T-cell (primary cell): Measurements from ENCODE around the gene ITPR2. TPM values are rescaled to one million over a fixed set of nuclear protein-coding genes. Genes with fewer than 3 reads are reported as not detected.

Experiments used
- ATAC-seq, 4 experiments: fragments of 200-7000 bp in 3 of 4; fragments of 150-1000 bp in 1 of 4; cut with Tn5 transposase; replicated peaks in 1 of 4; 1 replicate in 3 of 4; 2 replicates in 1 of 4; pipeline ENCODE4 v1.10.0; 2021; ENCODE audit warnings: moderate library complexity in 3 of 4, mild to moderate bottlenecking in 2 of 4, moderate number of reproducible peaks in 1 of 4
- CTCF ChIA-PET, 2 donors: fragments of 300-600 bp; sonication (Branson Sonifier 250); formaldehyde crosslinking; loops; one replicate each; lab custom pipeline; 2022; ENCODE audit warnings: antibody characterized with exemption in 2 of 2; lab: Charles Lee
- POLR2A ChIA-PET, 2 donors: fragments of 300-600 bp; sonication (Branson Sonifier 250); formaldehyde crosslinking; loops; one replicate each; lab custom pipeline; 2022; ENCODE audit warnings: antibody characterized with exemption in 2 of 2; lab: Charles Lee
- DNase-seq, 35 experiments: peaks; one replicate each; pipeline versions ENCODE4 v3.0.0 to v3.0.0-alpha.2; 2013 to 2023
- H3K27ac ChIP-seq: one replicate; pipeline ENCODE4 v1.5.1; 2013; ENCODE audit warnings: low read length
- H3K27me3 ChIP-seq, 2 experiments: replicated peaks in 1 of 2; 1 replicate in 1 of 2; 2 replicates in 1 of 2; pipeline versions ENCODE4 v1.6.1 to v1.7.0; 2013; ENCODE audit warnings: low read length in 1 of 2, mixed read lengths in 1 of 2; ENCODE audit not compliant: control insufficient read depth in 2 of 2, insufficient read depth in 2 of 2; ENCODE audit errors: extremely low read depth in 1 of 2
- H3K36me3 ChIP-seq, 2 donors: 1 replicate in 1 of 2; 2 replicates in 1 of 2; pipeline versions ENCODE4 v1.6.1 to v1.7.0; 2013; ENCODE audit warnings: low read length in 1 of 2; ENCODE audit not compliant: control insufficient read depth in 2 of 2, insufficient read depth in 1 of 2; ENCODE audit errors: extremely low read depth in 1 of 2
- H3K4me1 ChIP-seq, 2 experiments: 1 replicate in 1 of 2; 2 replicates in 1 of 2; pipeline versions ENCODE4 v1.6.1 to v1.7.0; 2013; ENCODE audit warnings: low read length in 2 of 2, mixed read lengths in 1 of 2; ENCODE audit not compliant: insufficient read depth in 2 of 2, control insufficient read depth in 1 of 2; ENCODE audit errors: extremely low read depth in 1 of 2
- H3K4me3 ChIP-seq, 2 donors: 1 replicate in 1 of 2; 2 replicates in 1 of 2; pipeline versions ENCODE4 v1.5.1 to v1.7.0; 2013; ENCODE audit warnings: mild to moderate bottlenecking in 2 of 2, low read length in 1 of 2, moderate library complexity in 1 of 2; ENCODE audit not compliant: control insufficient read depth in 1 of 2; ENCODE audit errors: extremely low read depth in 1 of 2
- H3K9me3 ChIP-seq: 2 replicates; pipeline ENCODE4 v1.7.0; 2013
- H3K27ac Mint-ChIP-seq, 2 donors: one replicate each; pipeline ENCODE4 v1.8.0; 2020 to 2021; ENCODE audit warnings: mild to moderate bottlenecking in 2 of 2, mixed read lengths in 2 of 2
- H3K27me3 Mint-ChIP-seq, 2 donors: one replicate each; pipeline ENCODE4 v1.8.0; 2021 to 2022; ENCODE audit warnings: mixed read lengths in 2 of 2
- H3K36me3 Mint-ChIP-seq: one replicate; pipeline ENCODE4 v1.8.0; 2021; ENCODE audit warnings: mixed read lengths
- H3K4me1 Mint-ChIP-seq, 3 donors: one replicate each; pipeline ENCODE4 v1.8.0; 2020 to 2022; ENCODE audit warnings: mixed read lengths in 3 of 3, mild to moderate bottlenecking in 1 of 3
- H3K4me3 Mint-ChIP-seq, 3 donors: one replicate each; pipeline ENCODE4 v1.8.0; 2020 to 2022; ENCODE audit warnings: mild to moderate bottlenecking in 3 of 3, mixed read lengths in 3 of 3, moderate library complexity in 3 of 3
- H3K9me3 Mint-ChIP-seq, 3 donors: one replicate each; pipeline ENCODE4 v1.8.0; 2020 to 2022; ENCODE audit warnings: mixed read lengths in 3 of 3
- WGBS: methylation state at CpG from one replicate; pipeline ENCODE4 v1.1.5; 2013; ENCODE audit warnings: missing lambda C conversion rate; ENCODE audit not compliant: insufficient coverage; 5-methylcytosine and 5-hydroxymethylcytosine counted together
- total RNA-seq, 35 experiments: library from RNA in 6 of 35; stranded (reverse) in 6 of 35; fragments of 120-200 nt in 1 of 35; gene quantifications; one replicate each; pipeline versions ENCODE4 v1.2.1 to v1.2.4 and lab custom pipeline; 2013 to 2026

ITPR2 gene
- total RNA-seq, 5 donors from 2014 or later (not counting 1 experiment from before 2014, with no cell fraction given), result 38.8 to 52.5 (median 44.5) TPM

DNA sequence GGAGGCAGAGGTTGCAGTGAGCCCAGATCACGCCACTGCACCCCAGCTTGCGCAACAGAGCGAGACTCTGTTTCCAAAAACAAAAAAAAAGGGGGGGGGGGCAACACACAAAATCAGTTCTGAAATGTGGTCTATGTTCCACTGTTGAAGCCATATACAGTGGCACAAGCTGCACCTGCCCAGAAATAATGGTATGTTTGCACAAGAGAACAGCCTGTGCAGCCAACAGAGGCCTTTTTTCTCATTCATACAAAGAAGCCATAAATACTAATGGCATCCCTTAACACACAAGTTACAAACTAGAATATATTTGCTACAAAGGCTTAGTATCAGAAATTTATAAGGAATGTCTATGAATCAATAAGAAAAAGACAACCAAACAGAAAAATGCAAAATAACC, 37.1 kb downstream of the ITPR2 start:
- Histone ChIP-seq H3K36me3 (no peaks in the 10 kb centered on the region), H3K27me3 (no peaks in the 10 kb centered on the region), H3K27ac (no peak overlapping the region), H3K4me3 (no peak overlapping the region), H3K9me3 (no peaks in the 10 kb centered on the region), H3K4me1 (peaks cover 0 to 8% of the 10 kb centered on the region in 2 experiments)
- ChIA-PET POLR2A (no interaction called here), CTCF (no interaction called here)
- no peaks in the 10 kb centered on the region for H3K9me3 Mint-ChIP-seq
- peaks cover 13% of the 10 kb centered on the region for H3K36me3 Mint-ChIP-seq
- ATAC-seq, result no peak
- H3K4me1 Mint-ChIP-seq, result peaks cover 44 to 51% (median 48%) of the 10 kb centered on the region in 3 donors
- no peak overlapping the region for H3K27ac Mint-ChIP-seq
- DNase-seq, result no peak
- no peak overlapping the region for H3K4me3 Mint-ChIP-seq
- 100% methylated on average over 2 of the region's 3 CpGs for WGBS
- no peaks in the 10 kb centered on the region for H3K27me3 Mint-ChIP-seq

DNA sequence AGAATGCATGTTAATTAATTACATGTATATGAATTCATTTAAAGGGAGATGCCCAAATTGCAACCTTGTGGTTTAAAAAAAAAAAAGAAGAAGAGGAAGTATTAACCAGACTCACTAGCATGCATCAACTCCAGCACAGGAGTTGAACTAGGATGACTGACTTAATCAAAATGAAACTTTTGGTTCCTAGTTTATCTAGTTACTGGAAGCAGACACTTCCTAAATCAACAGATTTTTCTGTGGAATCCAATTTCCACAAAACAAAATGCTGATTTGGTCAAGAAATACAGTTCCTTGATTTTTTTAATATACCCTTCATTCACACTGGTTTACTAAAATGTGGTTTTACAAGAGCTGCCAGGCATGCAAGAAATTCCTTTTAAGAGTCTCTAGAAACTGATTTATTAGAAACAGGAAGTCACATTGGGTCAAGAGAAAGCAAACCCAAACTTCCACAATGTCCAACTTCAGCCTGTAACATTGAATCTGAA, 41.6 kb downstream of the ITPR2 start:
- no peak overlapping the region for H3K27ac ChIP-seq
- ChIA-PET POLR2A (no interaction called here), CTCF (no interaction called here)
- no peaks in the 10 kb centered on the region for H3K27me3 ChIP-seq
- no peak for DNase-seq
- no peaks in the 10 kb centered on the region for H3K9me3 ChIP-seq
- H3K36me3 ChIP-seq, result no peaks in the 10 kb centered on the region
- H3K27me3 Mint-ChIP-seq, result no peaks in the 10 kb centered on the region
- H3K27ac Mint-ChIP-seq, result no peak overlapping the region
- H3K4me3 ChIP-seq, result no peak overlapping the region
- no peak overlapping the region for H3K4me3 Mint-ChIP-seq
- peaks cover 26 to 44% (median 40%) of the 10 kb centered on the region in 3 donors for H3K4me1 Mint-ChIP-seq
- H3K9me3 Mint-ChIP-seq, result no peaks in the 10 kb centered on the region
- H3K4me1 ChIP-seq, result peaks cover 0 to 10% of the 10 kb centered on the region in 2 experiments
- peaks cover 38% of the 10 kb centered on the region for H3K36me3 Mint-ChIP-seq
- no peak for ATAC-seq

DNA sequence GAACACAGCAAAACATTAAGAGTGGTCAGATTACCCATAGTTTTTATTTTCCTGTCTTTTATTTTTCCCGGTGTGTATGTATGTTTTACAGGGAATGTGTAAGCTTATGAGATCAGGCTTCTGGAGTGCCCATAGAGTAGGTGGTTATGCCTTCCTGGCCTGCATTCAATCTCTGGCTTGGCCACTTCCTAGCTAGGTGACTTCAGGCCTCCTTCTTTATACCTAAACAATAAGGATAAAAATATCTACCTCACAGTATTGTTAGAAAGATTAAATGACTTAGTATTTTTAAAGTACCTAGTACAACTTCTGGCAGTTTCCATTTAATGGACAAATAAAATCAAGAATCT, 42.4 kb downstream of the ITPR2 start:
- Mint-ChIP-seq H3K4me3 (no peak overlapping the region), H3K36me3 (peaks cover 38% of the 10 kb centered on the region), H3K4me1 (peaks cover 26 to 44% (median 40%) of the 10 kb centered on the region in 3 donors), H3K9me3 (no peaks in the 10 kb centered on the region), H3K27me3 (no peaks in the 10 kb centered on the region), H3K27ac (no peak overlapping the region)
- DNase-seq (no peak), ATAC-seq (no peak)
- no CpG with 5 or more reads among the region's 1 CpG for WGBS
- ChIA-PET POLR2A (no interaction called here), CTCF (interaction anchor here in 1 of 2 donors (0.6 kb wide), 1 partner anchor 694 kb away, joined by 3 read pairs; no protein-coding TSS in a partner anchor)
- no peaks in the 10 kb centered on the region for H3K27me3 ChIP-seq
- H3K4me3 ChIP-seq, result no peak overlapping the region
- H3K4me1 ChIP-seq, result peaks cover 0 to 10% of the 10 kb centered on the region in 2 experiments
- H3K27ac ChIP-seq, result no peak overlapping the region
- no peaks in the 10 kb centered on the region for H3K36me3 ChIP-seq
- no peaks in the 10 kb centered on the region for H3K9me3 ChIP-seq

DNA sequence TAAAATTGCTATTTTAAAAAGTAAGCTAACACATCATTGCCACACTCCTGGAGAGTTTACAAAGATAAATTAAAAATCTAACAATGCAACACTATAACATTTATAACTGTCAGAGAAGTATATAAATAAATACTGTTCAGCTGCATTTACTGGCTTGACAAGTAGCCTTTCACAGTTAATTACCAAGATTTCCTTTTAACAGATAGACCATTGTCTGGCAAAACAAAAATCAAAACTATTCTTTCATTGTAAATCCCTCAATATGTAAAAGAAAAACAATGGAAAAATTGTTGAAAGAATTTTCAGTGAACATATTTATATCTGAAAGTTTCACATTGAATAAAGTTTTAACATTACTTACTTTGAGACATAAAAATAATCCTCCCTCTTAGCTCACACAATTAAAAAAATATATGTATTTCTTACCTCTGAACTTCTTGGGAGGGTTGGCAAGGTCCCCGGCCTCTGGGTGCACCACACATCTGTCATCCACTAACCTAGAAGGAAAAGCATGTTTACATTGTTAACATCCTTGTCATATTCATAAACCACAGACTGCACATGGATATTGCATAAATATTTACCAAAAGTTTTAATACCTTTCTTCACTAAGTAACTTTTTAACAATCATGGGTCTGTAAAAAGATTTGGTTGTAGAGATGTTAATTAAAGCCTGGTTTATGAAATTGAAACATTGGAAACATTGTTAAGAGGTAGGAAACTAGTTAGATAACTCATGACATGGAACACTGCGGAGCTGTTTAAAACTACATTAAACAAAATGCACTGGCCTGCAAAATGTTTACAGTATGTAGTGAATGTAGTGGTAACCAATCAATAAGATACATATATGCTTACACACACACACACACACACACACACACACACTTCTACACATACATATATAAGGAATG, 43.0 kb downstream of the ITPR2 start:
- Histone ChIP-seq H3K4me1 (peaks cover 0 to 10% of the 10 kb centered on the region in 2 experiments), H3K27ac (no peak overlapping the region), H3K27me3 (no peaks in the 10 kb centered on the region), H3K4me3 (no peak overlapping the region), H3K9me3 (no peaks in the 10 kb centered on the region), H3K36me3 (no peaks in the 10 kb centered on the region)
- Mint-ChIP-seq H3K36me3 (peaks cover 38% of the 10 kb centered on the region), H3K4me1 (peaks cover 26 to 44% (median 40%) of the 10 kb centered on the region in 3 donors), H3K27me3 (no peaks in the 10 kb centered on the region), H3K9me3 (no peaks in the 10 kb centered on the region), H3K27ac (no peak overlapping the region), H3K4me3 (no peak overlapping the region)
- ATAC-seq (no peak), DNase-seq (no peak)
- ChIA-PET CTCF (interaction anchor here in 1 of 2 donors (0.6 kb wide), 1 partner anchor 694 kb away, joined by 3 read pairs; no protein-coding TSS in a partner anchor), POLR2A (no interaction called here)
- WGBS, result no CpG with 5 or more reads among the region's 2 CpGs

DNA sequence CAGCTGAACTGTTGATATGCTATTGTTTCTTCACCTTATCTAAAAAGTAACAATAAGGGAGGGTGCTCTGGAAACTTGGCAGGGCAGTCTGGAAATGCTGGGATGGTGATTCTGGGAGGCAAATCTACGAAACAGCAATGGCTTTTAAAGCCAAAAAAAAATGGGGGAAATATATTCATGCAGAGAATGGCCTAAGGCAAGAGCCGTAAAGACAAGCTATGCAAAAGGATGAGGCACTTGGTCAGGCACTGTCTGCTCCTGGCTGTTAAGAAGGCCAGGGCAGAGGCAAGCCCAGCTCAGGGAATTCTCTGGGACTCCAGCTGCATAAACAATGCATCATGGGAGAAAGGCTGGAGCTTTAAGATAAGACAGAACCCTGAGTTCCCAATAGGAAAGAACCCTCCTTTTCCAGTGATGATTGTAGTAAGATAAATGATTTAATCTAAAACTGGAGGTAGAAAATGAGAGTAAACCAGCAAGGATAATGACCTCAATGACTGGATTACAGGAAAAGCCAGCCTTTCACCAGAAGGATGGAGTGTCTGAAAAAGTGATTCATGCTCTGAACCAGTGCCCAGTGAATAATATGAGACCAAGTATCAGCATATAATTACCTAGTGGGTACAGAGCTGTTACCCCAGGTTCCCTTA, 46.0 kb downstream of the ITPR2 start:
- Mint-ChIP-seq H3K36me3 (peaks cover 51% of the 10 kb centered on the region), H3K27ac (no peak overlapping the region), H3K4me3 (no peak overlapping the region), H3K9me3 (no peaks in the 10 kb centered on the region), H3K27me3 (no peaks in the 10 kb centered on the region), H3K4me1 (peaks cover 15 to 25% (median 23%) of the 10 kb centered on the region in 3 donors)
- Histone ChIP-seq H3K27ac (no peak overlapping the region), H3K4me1 (peaks cover 0 to 10% of the 10 kb centered on the region in 2 experiments), H3K9me3 (no peaks in the 10 kb centered on the region), H3K27me3 (no peaks in the 10 kb centered on the region), H3K36me3 (no peaks in the 10 kb centered on the region), H3K4me3 (no peak overlapping the region)
- 100% methylated on average over 2 of the region's 2 CpGs for WGBS
- ChIA-PET CTCF (interaction anchor here in 1 of 2 donors (0.6 kb wide), 1 partner anchor 1515 kb away, joined by 3 read pairs; no protein-coding TSS in a partner anchor), POLR2A (no interaction called here)
- no peak for ATAC-seq
- DNase-seq, result no peak

DNA sequence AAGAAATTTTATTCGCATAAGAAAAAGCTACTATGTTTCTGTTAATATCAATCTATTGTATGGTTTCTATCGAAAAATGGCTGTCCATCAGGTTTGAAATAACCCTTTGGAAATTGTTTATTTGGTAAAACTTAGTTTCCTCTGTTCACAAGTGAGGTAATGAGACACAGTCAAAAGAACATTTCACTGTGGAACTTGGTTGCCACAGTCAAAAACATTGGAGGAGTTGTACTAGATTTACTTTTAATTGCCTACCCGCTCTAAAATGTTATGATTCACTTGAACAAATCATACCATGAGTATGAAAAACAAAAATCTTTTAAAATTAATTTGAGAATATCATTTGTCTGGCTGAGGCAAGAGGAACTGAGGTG, 46.5 kb downstream of the ITPR2 start:
- ChIA-PET POLR2A (no interaction called here), CTCF (no interaction called here)
- Histone ChIP-seq H3K4me3 (no peak overlapping the region), H3K4me1 (peaks cover 0 to 6% of the 10 kb centered on the region in 2 experiments), H3K27ac (no peak overlapping the region), H3K27me3 (no peaks in the 10 kb centered on the region), H3K9me3 (no peaks in the 10 kb centered on the region), H3K36me3 (no peaks in the 10 kb centered on the region)
- H3K4me1 Mint-ChIP-seq, result peaks cover 9 to 20% (median 18%) of the 10 kb centered on the region in 3 donors
- H3K36me3 Mint-ChIP-seq, result peaks cover 54% of the 10 kb centered on the region
- no peak overlapping the region for H3K27ac Mint-ChIP-seq
- no peak overlapping the region for H3K4me3 Mint-ChIP-seq
- no peaks in the 10 kb centered on the region for H3K27me3 Mint-ChIP-seq
- no peaks in the 10 kb centered on the region for H3K9me3 Mint-ChIP-seq
- no CpG with 5 or more reads among the region's 3 CpGs for WGBS
- ATAC-seq, result no peak
- no peak for DNase-seq
